ENCODE results near the gene ZNF273.

DNA sequence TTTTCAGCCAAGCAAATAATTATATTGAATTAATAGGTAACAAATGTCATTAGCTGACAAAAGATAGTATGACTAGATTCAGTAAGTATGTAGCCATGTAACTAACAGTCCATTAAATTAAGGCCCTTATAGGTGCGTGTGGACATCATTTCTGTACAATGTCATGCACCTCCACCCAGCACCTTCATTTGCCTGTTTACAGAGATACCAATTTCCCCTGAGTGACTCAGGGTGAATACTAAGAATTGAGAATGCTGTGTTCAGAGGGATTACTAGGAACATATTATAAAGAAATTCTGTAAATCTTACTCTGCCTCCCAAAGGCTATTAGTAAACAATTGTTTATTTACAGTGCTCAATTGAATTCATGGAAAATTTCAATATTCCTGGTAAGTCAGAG lies 48.1 kb upstream of the ZNF273 start:
- TF ChIP-seq CTCF (IDR thresholded peaks at IDR 0.05) (no peak), EP300 (IDR thresholded peaks at IDR 0.05) (no peak), POLR2A (IDR thresholded peaks at IDR 0.05) (no peak)
